H1 (cell line): ENCODE results near the gene MPIG6B.

Experiments
- ATF2 ChIP-seq: IDR thresholded peaks from 2 replicates; pipeline ENCODE4 v1.6.1; 2012; ENCODE audit warnings: low read length, inconsistent platforms
- BACH1 ChIP-seq: IDR thresholded peaks from 2 replicates; pipeline ENCODE4 v1.6.1; 2012; ENCODE audit warnings: low read length, improper control_type of control experiment
- GTF2F1 ChIP-seq: IDR thresholded peaks from 2 replicates; pipeline ENCODE4 v1.6.1; 2012; ENCODE audit warnings: low read depth, low read length, improper control_type of control experiment, borderline replicate concordance
- POLR2A ChIP-seq, 2 experiments: IDR thresholded peaks; 1 replicate in 1 of 2; 2 replicates in 1 of 2; pipeline ENCODE4 v1.6.1; 2011; ENCODE audit warnings: low read depth in 2 of 2, low read length in 2 of 2, mild to moderate bottlenecking in 2 of 2; ENCODE audit errors: control extremely low read depth in 1 of 2
- RFX5 ChIP-seq: IDR thresholded peaks from 2 replicates; pipeline ENCODE4 v1.6.1; 2011; ENCODE audit warnings: low read depth, low read length, improper control_type of control experiment, borderline replicate concordance
- TF ChIP-seq, protein P1 (sequence below), 3 experiments: IDR thresholded peaks; 1 replicate in 2 of 3; 2 replicates in 1 of 3; pipeline versions ENCODE4 v1.5.1 to v1.6.1; 2011; ENCODE audit warnings: low read length in 3 of 3, mild to moderate bottlenecking in 3 of 3, inconsistent platforms in 2 of 3, low read depth in 1 of 3, moderate library complexity in 1 of 3; ENCODE audit not compliant: insufficient read depth in 1 of 3; ENCODE audit errors: control extremely low read depth in 1 of 3

DNA sequence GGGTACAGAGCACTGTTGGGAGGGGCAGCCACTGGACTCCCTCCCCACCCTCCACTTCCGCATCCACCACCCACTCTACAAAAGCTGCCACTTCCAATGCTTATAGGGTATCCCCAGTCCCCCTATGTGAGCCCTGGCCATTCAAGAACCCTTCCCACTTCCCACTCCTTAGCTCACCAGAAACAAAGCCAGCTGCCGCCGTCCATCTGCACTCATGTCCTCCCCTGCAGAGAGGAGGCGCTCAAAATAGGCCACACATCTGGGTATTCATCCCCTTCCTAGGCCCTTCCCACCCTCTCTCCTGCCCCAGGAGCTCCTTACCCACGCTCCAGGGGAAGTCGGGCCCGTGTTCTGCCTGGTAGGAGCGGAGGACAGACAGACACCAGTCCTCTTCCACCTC lies 35.9 kb upstream of the MPIG6B start:
- TF ChIP-seq, protein P1, sequence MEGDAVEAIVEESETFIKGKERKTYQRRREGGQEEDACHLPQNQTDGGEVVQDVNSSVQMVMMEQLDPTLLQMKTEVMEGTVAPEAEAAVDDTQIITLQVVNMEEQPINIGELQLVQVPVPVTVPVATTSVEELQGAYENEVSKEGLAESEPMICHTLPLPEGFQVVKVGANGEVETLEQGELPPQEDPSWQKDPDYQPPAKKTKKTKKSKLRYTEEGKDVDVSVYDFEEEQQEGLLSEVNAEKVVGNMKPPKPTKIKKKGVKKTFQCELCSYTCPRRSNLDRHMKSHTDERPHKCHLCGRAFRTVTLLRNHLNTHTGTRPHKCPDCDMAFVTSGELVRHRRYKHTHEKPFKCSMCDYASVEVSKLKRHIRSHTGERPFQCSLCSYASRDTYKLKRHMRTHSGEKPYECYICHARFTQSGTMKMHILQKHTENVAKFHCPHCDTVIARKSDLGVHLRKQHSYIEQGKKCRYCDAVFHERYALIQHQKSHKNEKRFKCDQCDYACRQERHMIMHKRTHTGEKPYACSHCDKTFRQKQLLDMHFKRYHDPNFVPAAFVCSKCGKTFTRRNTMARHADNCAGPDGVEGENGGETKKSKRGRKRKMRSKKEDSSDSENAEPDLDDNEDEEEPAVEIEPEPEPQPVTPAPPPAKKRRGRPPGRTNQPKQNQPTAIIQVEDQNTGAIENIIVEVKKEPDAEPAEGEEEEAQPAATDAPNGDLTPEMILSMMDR (IDR thresholded peaks at IDR 0.05; ENCODE audit: control extremely low read depth in 1 of 3, insufficient read depth in 1 of 3, low read depth in 1 of 3, low read length in 3 of 3): no peak
- TF ChIP-seq RFX5 (no peak), GTF2F1 (no peak), POLR2A (IDR thresholded peaks at IDR 0.05; ENCODE audit: control extremely low read depth in 1 of 2, low read depth in 2 of 2, low read length in 2 of 2) (no peak), BACH1 (no peak), ATF2 (no peak)
